ENCODE measurements around the gene SPATA17.
A peak's percentile ranks its signal among the peaks of the same experiment; 100 is the strongest.
"Not testable (repeated sequence)": the region's sequence is repeated elsewhere in the genome, so short reads cannot be mapped to it uniquely, and the experiment has no call there.

The SPATA17 gene

DNA sequence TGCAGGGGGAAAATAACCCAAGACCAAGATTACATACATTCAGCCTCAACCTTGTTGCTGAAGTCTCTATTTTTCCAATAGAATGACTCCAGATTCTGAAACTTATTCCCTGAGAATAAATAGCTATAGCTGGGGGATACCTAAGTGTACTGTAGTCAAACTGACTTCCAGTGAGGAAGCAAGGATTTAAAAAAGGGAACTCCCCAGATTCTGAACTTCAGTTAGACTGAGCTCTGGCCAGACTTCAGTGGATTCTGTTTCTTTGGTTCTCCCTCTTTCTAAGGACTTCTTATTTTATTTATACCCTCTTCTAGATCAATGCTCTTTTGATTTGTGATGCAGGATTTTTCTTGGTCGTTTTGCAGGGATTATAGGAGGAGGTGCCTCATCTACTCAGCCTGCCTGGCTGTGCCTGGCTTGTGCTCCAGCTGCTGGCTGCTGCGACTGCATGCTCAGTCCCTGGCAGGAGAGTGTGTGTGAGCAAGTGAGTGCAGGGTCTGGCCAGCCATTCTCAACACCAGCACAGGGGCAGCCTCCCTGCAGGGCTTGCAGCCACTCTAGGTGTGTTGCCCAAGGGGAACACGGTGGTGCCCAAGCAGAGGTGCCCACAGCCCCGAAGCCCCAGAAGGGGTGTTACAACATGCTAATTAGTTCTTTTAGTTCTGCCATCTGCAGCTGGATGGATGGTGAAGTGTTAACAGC lies 43.0 kb downstream of the SPATA17 start:
- DNase-seq: no peak

- DNase-seq: no peak
Observed at GRCh38 chr1:217681806-217682205, 50.7 kb downstream of the SPATA17 start.

GRCh38 chr1:217687511-217687910 lies 56.4 kb downstream of the SPATA17 start:
- no peak for DNase-seq

- not testable (repeated sequence) for DNase-seq
Observed at GRCh38 chr1:217696140-217696539, 65.0 kb downstream of the SPATA17 start.

GRCh38 chr1:217703326-217703725 lies 72.2 kb downstream of the SPATA17 start:
- DNase-seq: no peak

DNA sequence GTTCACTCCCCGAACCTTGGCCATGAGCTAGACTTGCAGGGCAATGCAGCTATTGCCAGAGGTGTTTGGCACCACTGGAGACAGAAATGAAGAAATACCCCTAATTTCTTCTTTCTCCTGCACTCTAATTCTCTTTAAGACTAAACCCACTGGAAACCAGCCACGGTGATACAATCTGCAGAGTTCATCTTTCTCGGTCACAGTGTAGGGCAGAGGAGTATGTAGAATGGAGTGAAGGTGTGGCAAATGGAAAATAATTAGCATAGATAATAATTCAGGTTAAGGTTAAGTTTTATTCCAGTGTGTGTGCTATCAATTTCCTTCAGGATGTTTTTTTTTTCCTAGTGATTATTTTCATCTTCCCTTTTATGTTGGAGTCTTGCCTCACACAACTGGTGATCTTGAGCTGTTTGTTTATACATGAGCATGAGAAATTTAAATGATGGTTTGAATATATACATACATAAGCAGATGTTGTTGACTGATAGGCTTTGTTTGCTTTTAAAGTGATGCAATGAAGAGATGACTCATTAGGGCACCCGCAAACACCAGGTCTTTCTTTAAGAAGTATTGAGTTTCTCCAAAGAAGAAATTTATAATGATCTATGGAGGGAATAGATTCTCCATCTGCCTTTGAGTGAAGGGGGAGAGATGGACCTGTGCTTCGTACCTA lies 81.9 kb downstream of the SPATA17 start:
- DNase-seq: no peak

DNA sequence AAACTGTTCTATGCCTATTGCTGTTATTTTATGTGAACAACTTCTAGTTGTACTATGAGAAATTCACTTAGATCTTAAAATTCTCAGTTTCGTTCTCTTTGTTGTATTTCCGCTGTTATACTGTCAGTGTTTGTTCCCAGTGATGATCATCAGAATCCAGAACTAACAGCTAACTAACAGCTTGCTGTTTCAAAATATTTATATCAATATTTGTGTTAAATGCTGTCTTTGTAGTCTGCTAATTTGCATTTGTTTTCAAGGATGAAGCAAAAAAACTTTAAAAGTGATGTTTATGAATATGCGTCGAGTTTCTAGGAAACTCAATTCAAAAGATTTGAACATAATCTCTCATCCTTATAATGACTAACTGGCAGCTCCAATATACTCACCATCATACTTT lies 84.5 kb downstream of the SPATA17 start:
- DNase-seq: no peak

DNA sequence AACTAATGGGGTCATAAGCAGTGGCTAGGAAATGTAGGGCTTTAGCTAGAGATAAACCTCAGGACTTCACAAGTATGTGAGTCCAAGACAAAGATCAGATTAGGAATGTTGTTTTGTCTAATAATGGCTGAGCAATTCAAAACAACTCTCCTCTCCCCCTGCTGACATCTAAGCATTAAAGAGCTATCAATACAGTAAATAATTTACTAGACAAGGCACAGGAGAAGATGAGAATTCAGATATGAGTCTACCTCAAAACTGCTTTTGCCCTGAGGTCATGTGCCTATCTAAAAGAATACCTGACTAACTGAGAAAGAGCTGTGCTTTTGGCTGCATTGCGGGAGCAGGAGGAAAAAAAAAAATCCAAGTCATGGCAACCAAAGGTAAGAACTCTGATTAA lies 86.8 kb downstream of the SPATA17 start:
- no peak for DNase-seq

- no peak for DNase-seq
Observed at GRCh38 chr1:217718873-217719272, 87.7 kb downstream of the SPATA17 start.

GRCh38 chr1:217721692-217722091 lies 90.5 kb downstream of the SPATA17 start:
- no peak for DNase-seq

- peak; percentile 1 for DNase-seq
Observed at GRCh38 chr1:217734973-217735372, 103.8 kb downstream of the SPATA17 start.

DNA sequence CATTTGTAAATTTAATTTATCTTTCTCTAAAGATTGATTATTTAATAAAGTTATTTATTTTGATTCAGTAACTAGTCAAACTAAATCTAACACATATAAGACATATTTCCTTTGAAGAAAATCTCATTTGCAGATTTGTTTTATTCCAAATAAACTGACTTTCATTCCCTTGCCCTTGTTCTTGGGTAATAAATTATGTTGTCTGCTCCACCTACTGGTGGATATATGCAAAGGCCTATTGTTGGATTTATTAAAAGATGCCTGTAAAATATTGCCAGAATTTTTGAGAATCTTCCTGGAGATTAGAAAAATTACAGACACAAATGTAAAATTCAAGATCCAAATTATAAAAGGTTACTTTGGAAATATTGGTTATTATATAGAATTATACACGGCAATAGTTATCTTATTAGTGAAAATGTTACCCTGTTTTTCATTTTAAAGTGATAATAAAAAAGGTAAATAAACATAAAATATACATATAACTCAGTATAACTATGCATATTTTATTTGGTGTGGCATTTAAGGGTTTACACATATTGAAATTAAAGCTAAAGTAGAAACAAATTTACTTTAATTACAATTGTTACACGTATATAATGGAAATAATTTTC lies 116.1 kb downstream of the SPATA17 start:
- DNase-seq: peak; percentile 48

DNA sequence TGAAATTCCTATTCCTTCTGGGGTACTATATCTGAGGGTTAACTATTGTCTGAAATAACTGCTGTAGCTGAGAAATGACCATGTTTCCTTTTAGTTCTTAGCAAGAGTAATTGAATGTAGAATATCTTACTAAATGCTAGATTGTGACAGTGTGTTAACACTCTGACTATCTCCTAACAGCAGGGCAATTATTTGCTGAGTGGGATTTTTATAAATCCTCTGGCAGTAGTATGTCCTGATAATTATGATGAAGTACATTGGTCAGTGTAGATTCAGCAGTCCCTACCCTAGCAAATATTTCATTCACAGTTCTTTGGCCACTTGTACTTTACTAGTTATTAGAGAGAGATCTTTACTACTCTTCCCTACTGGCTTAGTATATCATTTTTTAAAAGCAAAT lies 138.6 kb downstream of the SPATA17 start:
- DNase-seq: no peak

- no peak for DNase-seq
Observed at GRCh38 chr1:217770918-217771317, 139.8 kb downstream of the SPATA17 start.

DNA sequence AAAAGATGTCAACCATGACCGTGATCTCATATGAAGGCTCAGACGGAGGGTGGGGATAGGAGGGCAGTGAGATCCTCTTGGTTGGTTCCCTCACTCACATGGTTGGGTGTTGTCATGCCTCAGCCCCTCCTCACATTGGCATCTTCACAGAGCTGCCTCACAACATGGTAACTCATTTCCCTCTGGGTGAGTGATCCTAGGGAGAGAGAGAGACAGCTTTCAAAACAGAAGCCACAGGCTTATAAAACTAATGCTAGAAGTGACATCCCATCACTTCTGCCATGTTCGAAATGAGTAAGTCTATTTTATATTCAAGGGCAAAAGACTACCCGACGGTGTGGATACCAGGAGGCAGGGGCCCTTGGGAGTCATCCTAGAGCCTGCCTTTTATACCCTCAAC lies 145.5 kb downstream of the SPATA17 start:
- DNase-seq: no peak

GRCh38 chr1:217781056-217781455 lies 149.9 kb downstream of the SPATA17 start:
- DNase-seq: no peak

DNA sequence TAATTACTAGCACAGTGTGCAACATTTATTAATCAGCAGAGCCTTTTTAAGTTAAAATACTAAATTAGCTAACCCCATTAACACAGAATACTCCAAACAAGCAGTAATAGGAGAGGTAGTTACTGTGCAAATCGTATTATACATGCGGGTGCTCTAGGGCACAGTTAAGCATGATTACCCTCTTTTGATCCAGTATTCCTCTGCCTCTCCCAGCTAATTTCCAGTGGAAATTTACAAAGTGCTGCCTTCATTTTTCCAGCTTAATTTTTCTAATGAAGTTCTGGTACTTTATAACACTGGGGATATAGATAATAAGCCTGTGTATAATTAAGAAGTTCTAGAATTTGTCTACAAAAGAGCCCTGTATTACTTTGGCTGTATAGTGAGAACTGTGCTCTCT lies 159.9 kb downstream of the SPATA17 start:
- DNase-seq: no peak

GRCh38 chr1:217805792-217806191 lies 174.6 kb downstream of the SPATA17 start:
- DNase-seq: no peak

DNA sequence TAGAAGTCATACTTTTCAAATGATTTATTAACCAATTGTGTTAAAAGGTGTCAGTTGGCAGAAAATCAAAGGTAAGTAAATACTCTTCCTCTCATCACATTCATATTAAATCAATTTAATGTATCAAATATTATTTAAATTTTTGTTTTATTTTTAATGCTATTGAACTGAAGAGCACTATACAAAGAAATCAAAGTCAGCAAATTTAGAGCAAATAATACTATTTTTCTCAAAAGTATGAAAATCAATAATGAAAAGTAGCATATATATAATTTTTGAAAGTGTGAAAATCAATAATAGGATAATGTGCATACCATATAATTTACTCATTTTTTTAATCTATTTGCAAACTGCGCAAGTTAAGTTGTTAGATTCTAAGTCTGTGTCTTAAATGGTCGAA lies 181.0 kb downstream of the SPATA17 start:
- no peak for DNase-seq

- no peak for DNase-seq
Observed at GRCh38 chr1:217813031-217813430, 181.9 kb downstream of the SPATA17 start.

DNA sequence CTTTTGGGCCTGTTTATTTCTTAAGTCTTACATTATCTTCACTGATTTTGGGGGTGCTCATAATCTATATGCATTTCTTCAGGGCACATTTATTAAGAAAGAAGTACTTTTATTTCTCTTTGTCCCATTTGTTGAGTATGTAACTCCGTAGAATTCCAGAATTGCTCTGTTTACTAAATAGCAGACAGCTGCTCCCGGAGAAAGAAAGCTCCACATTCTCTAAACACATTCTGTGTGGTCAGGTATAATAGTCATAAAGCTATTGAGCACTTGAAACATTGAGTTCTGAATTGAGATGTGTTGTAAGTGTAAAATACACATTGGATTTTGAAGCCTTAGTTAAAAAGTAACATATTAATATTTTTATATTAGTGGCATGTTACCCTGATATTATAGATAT lies 206.5 kb downstream of the SPATA17 start:
- DNase-seq: no peak

GRCh38 chr1:217839161-217839560 lies 208.0 kb downstream of the SPATA17 start:
- DNase-seq: no peak

DNA sequence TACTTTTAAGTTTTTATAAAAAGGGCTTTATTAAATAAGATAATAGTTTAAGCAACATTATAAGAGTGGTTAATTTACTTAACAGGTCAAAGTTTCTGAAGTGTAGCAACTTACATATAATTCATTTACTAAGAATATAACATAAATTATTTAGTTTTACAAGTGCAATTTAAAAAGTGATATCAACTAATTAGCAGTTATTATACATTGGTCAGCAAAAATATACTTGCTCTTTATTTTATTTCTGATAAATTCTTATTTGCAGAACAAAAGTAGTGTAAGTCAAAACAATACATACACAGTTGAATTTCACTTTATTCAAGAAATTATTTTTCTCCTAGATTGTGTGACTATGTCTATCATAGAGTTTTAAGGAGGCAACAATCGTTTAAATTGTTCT lies 215.6 kb downstream of the SPATA17 start:
- DNase-seq: no peak

DNA sequence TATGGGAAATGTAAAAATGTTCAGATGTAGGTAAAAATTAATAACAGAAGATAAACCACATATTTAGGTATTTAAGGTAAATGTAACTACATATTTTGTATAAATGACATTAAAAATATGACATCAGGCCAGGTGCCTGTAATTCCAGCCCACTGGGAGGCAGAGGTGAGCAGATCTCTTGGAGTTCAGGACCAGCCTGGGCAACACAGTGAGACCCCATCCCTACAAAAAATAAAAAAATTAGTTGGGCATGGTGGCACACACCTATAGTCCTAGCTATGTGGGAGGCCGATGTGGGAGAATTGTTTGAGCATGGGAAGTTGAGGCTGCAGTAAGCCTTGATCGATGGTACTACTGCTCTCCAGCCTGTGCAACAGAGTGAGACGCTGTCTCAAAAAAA lies 216.5 kb downstream of the SPATA17 start:
- DNase-seq: no peak

Data from fibroblast of skin of scalp (primary cell).